ENCODE results near the gene IL23R.
"Not testable (repeated sequence)": the region's sequence is repeated elsewhere in the genome, so short reads cannot be mapped to it uniquely, and the experiment has no call there.

IL23R gene

DNA sequence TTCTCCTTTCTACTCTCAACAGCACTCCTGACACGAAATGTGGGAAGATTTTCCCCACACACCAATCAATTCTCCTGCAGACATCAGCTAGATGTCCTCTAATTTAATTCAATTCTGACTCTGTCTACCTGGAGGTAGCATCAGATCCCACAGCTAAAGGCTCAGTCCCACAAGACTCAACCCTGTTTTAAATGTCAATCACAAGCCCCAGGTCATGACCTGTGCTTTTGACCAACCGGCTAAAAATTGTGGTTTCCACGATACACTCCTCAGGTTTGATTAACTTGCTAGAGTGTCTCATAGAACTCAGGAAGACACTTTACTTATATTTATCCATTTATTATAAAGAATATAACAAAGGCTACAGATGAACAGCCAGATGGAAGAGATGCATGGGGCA lies 27.4 kb downstream of the IL23R start:
- H3K4me3 ChIP-seq (ENCODE audit: low read length): peak overlapping the region; percentile 26; the same call in 1 of the 2 replicates
- no peak for TF ChIP-seq ZNF274 (IDR thresholded peaks at IDR 0.05; ENCODE audit: low read depth, low read length)

DNA sequence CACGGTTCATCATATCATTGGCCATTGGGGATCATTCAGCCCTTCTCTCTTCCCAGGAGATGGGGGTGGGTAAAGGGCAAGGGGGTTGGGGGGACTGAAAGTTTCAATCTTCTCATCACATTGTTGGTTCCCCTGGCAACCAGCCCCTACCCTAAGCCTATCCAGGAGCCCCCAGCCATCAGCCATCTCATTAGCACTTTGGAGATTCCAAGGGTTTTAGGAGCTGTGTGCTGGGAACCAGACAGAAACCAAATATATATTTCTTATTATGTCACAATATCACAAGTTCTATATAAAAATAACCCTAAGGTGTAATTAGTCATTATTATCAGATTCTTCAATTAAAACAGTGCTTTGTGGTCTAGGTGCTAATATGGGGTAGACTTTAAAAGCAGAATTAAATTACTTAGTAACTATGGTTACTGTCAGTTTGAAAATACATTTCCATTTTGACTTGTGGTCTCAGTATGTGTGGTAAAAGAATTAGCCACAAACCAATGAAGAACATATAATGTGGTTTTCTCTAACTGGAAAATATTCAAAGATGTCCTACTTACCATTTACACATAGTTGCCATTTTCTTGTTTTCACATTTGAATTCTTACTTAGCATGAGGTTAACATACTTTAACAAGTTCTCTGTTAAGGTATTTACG lies 28.1 kb downstream of the IL23R start:
- no peak overlapping the region; the same call in 1 of the 2 replicates for H3K4me3 ChIP-seq (ENCODE audit: low read length)
- TF ChIP-seq ZNF274 (IDR thresholded peaks at IDR 0.05; ENCODE audit: low read depth, low read length): no peak

DNA sequence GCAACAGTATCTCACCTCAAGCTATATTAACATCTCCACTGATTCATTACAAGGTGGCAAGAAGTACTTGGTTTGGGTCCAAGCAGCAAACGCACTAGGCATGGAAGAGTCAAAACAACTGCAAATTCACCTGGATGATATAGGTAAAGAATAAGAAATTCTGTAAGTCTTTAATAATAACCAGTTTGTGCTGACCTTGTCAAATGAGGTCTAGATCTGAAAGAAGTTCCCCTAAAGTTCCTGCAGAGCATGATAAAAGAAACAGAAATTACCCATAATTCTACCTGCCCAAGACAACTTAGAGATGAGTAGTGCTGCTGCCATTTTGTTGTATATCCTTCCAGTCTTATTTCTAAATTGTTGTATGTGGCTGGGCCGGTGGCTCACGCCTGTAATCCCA lies 34.5 kb downstream of the IL23R start:
- no peak overlapping the region for H3K4me3 ChIP-seq (ENCODE audit: low read length)
- no peak for TF ChIP-seq ZNF274 (IDR thresholded peaks at IDR 0.05; ENCODE audit: low read depth, low read length)

DNA sequence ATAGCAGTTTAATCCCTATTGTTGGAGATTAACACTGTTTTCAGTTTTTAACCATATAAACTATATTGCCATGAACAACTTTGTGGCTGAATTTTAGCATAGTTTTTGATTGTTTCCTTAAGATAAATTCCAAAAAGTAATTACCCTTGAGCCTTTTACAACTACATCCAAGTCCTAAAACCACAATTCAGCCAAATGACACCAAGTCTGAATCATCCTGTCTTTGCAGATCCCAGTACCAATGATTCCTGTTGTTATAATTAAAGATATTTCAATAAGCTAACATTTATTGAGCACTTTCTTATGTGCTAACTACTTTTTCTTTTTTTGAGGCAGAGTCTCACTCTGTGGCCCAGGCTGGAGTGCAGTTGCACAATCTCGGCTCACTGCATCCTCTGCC lies 35.6 kb downstream of the IL23R start:
- H3K4me3 ChIP-seq (ENCODE audit: low read length): no peak overlapping the region
- no peak for TF ChIP-seq ZNF274 (IDR thresholded peaks at IDR 0.05; ENCODE audit: low read depth, low read length)

DNA sequence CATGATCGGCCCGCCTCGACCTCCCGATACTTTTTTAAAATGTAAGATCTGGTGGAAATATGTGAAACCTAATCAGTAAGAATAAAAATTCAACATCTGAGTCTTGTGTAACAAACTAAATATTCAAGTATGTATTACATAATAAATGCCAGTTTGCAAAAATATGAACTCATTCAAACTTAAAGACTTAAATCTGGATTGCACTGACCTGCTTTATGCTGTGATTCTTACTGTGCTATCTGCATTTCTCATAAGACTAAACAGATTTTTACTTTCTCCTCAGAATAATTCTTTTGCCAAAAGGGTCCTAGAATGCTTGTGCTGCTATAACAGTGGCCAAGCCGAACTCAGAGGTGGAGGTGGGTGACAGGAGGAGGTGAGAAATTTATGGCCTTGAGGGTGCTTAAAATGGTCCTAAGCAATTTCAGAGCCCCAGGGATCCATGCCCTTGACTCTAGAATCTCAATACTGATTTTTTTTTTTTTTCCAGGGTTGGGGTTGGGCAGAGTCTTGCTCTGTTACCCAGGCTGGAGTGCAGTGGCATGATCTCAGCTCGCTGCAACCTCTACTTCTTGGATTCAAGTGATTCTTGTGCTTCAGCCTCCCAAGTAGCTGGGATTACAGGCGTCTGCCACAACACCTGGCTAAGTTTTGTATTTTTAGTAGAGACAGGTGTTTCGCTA lies 38.2 kb downstream of the IL23R start:
- no peak for TF ChIP-seq ZNF274 (IDR thresholded peaks at IDR 0.05; ENCODE audit: low read depth, low read length)
- H3K4me3 ChIP-seq (ENCODE audit: low read length): no peak overlapping the region

DNA sequence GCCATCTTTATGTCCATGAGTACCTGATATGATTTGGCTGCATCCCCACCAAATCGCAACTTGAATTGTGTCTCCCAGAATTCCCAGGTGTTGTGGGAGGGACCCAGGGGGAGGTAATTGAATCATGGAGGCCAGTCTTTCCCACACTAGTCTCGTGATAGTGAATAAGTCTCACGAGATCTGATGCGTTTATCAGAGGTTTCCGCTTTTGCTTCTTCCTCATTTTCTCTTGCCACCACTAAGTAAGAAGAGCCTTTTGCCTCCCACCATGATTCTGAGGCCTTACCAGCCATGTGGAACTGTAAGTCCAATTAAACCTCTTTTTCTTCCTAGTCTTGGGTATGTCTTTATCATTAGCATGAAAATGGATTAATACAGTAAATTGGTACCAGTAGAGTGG lies 41.1 kb downstream of the IL23R start:
- H3K4me3 ChIP-seq (ENCODE audit: low read length): not testable (repeated sequence)

DNA sequence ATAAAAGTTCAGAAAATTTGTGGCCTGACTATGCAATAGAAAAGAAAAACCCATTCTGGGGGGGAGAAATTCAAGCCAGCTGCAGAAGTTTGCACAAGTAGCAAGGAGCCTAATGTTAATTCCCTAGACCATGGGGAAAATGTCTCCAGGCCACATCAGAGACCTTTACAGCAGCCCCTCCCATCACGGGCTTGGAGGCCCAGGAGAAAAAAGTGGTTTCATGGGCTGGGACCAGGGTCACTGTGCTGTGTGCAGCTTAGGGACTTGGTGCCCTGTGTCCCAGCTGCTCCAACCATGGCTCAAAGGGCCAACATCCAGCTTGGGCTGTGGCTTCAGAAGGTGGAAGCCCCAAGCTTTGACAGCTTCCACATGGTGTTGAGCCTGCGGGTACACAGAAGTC lies 42.0 kb downstream of the IL23R start:
- no peak overlapping the region for H3K4me3 ChIP-seq (ENCODE audit: low read length)
- no peak for TF ChIP-seq ZNF274 (IDR thresholded peaks at IDR 0.05; ENCODE audit: low read depth, low read length)

DNA sequence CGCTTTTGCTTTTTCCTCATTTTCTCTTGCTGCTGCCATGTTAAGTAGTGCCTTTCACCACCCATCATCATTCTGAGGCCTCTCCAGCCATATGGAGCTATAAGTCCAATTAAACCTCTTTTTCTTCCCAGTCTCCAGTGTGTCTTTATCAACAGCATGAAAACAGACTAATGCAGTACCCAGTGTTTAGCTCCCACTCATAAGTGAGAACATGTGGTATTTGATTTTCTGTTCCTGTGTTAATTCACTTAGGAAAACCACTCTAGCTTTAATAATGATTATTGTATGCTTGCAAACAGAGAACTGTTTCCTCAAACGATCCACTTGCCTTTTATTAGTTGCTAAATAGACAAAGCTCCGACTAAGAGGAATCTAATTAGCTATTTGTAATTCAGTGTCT lies 43.3 kb downstream of the IL23R start:
- no peak for TF ChIP-seq ZNF274 (IDR thresholded peaks at IDR 0.05; ENCODE audit: low read depth, low read length)
- no peak overlapping the region for H3K4me3 ChIP-seq (ENCODE audit: low read length)

DNA sequence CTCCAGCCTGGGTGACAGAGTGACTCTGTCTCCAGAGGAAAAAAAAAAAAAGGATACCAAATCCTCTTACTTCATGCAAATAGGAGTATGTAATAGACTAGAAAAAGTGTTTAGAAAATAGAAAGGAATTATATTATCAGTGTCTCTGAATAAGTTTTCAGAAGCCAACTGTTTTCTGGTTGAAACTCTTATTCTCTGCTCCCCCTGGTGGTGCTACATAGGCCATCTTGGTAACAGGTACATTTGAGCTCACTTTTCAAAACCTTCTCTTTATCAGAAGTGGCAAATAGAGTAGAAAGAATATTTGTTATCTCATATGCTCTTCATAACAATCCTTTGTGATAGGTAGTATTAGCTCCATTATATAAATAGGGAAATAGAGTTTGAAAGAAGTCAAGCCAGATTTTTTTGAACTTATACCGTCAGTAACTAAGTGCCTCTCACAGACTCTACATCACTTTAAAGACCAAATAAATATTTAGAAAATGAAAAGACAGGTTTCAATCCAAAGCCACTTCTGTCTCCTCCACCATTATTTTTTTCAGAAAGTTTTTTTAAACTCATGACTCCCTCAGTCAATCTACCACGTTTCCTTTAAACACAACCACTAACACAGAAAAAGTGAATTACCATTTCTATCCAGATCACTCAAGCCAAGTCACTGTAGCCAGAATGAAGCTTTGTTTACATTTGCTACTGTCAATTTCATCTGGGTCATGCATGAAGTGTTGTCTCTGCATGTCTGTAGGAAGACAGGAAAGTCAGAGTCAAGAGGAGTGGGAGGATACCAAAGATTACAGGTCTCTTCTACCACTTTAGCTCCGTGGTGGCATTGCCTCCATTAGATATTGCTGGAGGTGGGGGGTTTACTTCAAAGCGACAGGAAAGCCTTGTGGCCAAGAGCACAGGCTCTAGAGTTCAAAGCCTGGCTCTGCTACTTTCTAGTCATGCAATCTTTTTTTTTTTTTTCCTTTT lies 45.6 kb downstream of the IL23R start:
- no peak for TF ChIP-seq ZNF274 (IDR thresholded peaks at IDR 0.05; ENCODE audit: low read depth, low read length)
- no peak overlapping the region for H3K4me3 ChIP-seq (ENCODE audit: low read length)

DNA sequence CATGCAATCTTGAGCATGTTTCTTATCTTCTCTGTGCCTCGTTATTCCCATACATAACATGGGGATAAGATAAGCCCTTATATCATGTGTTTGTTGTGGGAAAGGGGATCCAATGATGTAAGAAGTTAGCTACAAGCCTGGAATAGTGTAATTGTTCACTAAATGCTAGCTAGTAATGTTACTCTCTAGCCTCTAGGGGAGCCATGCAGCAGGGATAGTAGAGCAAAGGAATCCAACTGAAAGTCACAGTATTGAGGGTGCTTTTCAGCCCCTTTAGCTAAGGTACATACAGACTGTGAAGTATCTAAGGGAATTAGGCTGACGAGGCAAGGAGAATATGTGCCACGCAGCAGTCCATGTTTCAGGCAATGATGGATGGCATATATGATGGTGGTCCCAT lies 46.9 kb downstream of the IL23R start:
- TF ChIP-seq ZNF274 (IDR thresholded peaks at IDR 0.05; ENCODE audit: low read depth, low read length): no peak

DNA sequence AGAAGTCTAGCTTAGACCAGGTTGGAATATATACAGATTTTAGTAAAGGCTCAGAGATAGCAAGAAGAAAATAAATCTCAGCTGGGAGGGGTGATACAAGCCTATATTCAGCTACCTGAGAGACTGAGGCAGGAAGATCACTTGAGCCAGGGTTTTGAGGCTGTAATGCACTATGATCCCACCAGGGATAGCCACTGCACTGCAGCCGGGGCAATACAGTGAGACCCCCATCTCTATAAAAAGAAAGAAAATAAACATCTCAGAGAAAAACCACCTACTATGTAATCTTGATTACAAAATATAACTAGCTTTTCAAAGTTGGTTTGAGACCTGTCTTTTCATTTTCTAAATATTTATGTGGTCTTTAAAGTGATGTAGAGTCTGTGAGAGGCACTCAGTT lies 47.7 kb downstream of the IL23R start:
- peak overlapping the region; percentile 43; the same call in 1 of the 2 replicates for H3K4me3 ChIP-seq (ENCODE audit: low read length)
- no peak for TF ChIP-seq ZNF274 (IDR thresholded peaks at IDR 0.05; ENCODE audit: low read depth, low read length)

More for the DNA sequence above, 46.9 kb downstream of the IL23R start:
- H3K4me3 ChIP-seq (ENCODE audit: low read length): no peak overlapping the region

DNA sequence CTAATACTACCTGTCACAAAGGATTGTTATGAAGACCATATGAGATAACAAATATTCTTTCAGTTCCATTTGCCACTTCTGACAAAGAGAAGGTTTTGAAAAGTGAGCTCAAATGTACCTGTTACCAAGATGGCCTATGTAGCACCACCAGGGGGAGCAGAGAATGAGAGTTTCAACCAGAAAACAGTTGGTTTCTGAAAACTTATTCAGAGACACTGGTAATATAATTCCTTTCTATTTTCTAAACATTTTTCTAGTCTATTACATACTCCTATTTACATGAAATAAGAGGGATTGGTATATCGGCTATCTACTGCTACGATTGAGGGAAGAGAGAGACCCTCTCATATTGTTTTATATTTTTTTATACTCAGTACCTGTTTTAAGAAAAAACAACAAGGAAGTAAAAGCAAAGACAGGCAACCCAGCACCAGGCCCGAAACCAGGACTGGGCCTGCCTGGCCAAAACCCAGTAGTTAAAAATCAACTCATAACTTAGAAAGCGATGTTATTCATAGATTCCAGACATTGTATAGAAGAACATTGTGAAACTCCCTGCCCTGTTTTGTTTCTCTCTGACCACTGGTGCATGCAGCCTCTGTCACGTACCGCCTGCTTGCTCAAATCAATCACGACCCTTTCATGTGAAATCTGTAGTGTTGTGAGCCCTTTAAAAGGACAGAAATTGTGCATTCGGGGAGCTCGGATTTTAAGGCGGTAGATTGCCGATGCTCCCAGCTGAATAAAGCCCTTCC lies 48.3 kb downstream of the IL23R start:
- peak overlapping the region; percentile 34; the same call in 1 of the 2 replicates for H3K4me3 ChIP-seq (ENCODE audit: low read length)
- TF ChIP-seq ZNF274 (IDR thresholded peaks at IDR 0.05; ENCODE audit: low read depth, low read length): no peak

DNA sequence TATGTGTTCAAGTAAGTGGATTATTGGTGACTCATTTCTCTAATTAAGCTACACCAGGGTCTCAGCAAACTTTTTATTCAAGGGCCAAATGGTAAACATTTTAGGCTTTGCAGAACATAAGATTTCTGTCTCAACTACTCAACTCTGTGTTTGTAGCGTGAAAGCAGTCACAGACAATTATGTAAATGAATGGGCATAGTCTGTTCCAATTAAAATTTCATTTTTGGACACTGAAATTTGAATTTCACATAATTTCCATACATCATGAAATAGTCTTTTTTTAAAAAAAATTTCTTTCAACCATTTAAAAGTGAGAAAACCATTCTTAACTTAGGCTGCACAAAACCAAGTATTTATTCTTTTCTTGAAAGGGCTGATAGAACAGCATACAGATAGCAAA lies 50.1 kb downstream of the IL23R start:
- no peak for TF ChIP-seq ZNF274 (IDR thresholded peaks at IDR 0.05; ENCODE audit: low read depth, low read length)
- H3K4me3 ChIP-seq (ENCODE audit: low read length): no peak overlapping the region

DNA sequence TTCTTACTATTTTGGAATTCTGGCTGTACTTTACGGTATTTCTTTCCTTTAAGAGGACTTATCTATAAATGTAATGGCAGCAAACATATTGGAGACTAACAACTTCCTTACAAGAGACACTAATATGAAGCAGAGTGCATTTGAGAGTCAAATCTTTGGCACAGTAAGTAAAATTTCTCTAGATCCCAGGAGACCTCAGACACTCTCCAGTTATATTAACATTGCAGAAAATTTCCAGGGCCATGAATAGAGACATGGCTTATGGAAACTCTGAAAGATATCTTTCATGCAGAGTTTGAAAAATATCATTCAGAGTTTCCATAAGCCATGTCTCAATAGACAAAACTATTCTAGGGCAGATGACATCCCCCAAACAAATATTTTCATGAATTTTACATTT lies 51.2 kb downstream of the IL23R start:
- no peak overlapping the region for H3K4me3 ChIP-seq (ENCODE audit: low read length)
- no peak for TF ChIP-seq ZNF274 (IDR thresholded peaks at IDR 0.05; ENCODE audit: low read depth, low read length)

Measured in GM08714 (cell line).